HG03354 (cell line): Measurements from ENCODE around the gene THSD7A.
"Not testable (repeated sequence)": the region's sequence is repeated elsewhere in the genome, so short reads cannot be mapped to it uniquely, and the experiment has no call there.

Experiments used
- ATAC-seq: cut with Tn5 transposase; IDR thresholded peaks from one replicate; pipeline ENCODE4 v1.9.1; 2021; ENCODE audit warnings: mild to moderate bottlenecking; ENCODE audit not compliant: unreplicated experiment, poor library complexity, severe bottlenecking

The THSD7A gene

GRCh38 chr7:11548532-11548931 is 283.5 kb downstream of the THSD7A start:
- ATAC-seq, result no peak

- ATAC-seq, result no peak
These were observed 290.7 kb downstream of the THSD7A start for GRCh38 chr7:11541330-11541729.

GRCh38 chr7:11540271-11540761 is 291.7 kb downstream of the THSD7A start:
- ATAC-seq, result no peak

GRCh38 chr7:11539853-11540252 is 292.1 kb downstream of the THSD7A start:
- no peak for ATAC-seq

GRCh38 chr7:11538751-11539299 is 293.2 kb downstream of the THSD7A start:
- ATAC-seq, result no peak

GRCh38 chr7:11533229-11533820 is 298.7 kb downstream of the THSD7A start:
- no peak for ATAC-seq

GRCh38 chr7:11529382-11529781 is 302.6 kb downstream of the THSD7A start:
- ATAC-seq, result no peak

- no peak for ATAC-seq
These were observed 304.3 kb downstream of the THSD7A start for GRCh38 chr7:11527707-11528106.

- ATAC-seq, result no peak
These were observed 307.3 kb downstream of the THSD7A start for GRCh38 chr7:11524476-11525397.

- ATAC-seq, result not testable (repeated sequence)
These were observed 310.0 kb downstream of the THSD7A start for GRCh38 chr7:11521964-11522499.

- ATAC-seq, result no peak
These were observed 314.1 kb downstream of the THSD7A start for GRCh38 chr7:11517853-11518252.

GRCh38 chr7:11516328-11516727 is 315.7 kb downstream of the THSD7A start:
- ATAC-seq, result no peak

- no peak for ATAC-seq
These were observed 318.5 kb downstream of the THSD7A start for GRCh38 chr7:11513460-11513859.

- no peak for ATAC-seq
These were observed 324.1 kb downstream of the THSD7A start for GRCh38 chr7:11507929-11508328.

GRCh38 chr7:11506417-11506816 is 325.6 kb downstream of the THSD7A start:
- ATAC-seq, result no peak

GRCh38 chr7:11505471-11505985 is 326.5 kb downstream of the THSD7A start:
- no peak for ATAC-seq

- ATAC-seq, result no peak
These were observed 339.7 kb downstream of the THSD7A start for GRCh38 chr7:11492307-11492706.

GRCh38 chr7:11491811-11492210 is 340.2 kb downstream of the THSD7A start:
- ATAC-seq, result no peak

GRCh38 chr7:11489280-11489679 is 342.7 kb downstream of the THSD7A start:
- ATAC-seq, result no peak

GRCh38 chr7:11486271-11486670 is 345.7 kb downstream of the THSD7A start:
- no peak for ATAC-seq
